ENCODE data around the gene MEGF11. TPM values are rescaled to one million over a fixed set of nuclear protein-coding genes. Genes with fewer than 3 reads are reported as not detected.

MEGF11 gene
- total and polyA plus RNA-seq, 2 donors (not counting 1 experiment from before 2014, with no cell fraction given): under 0.01 TPM; not detected in 1

DNA sequence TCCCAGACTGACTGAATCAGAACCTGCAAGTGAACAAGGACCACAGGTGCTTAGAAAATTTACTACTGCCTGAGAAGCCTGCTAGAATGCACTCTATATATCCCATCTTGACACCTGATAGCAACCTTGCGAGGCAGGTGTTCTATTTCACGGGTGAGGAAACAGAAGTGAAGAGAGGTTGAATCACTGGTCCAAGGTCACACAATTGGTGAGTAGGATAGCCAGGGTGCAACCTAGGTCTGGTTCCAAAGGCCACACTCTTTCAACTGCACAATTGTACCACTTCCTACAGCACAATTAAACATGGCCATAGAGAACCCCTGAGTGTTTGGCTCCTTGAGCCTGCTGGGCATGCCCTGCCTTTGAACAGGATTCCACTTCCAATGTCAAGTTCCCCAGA, 297.2 kb downstream of the MEGF11 start:
- no peaks in the 10 kb centered on the region for H3K36me3 ChIP-seq (ENCODE audit: control insufficient read depth, insufficient read depth, low read length)
- H4K20me1 ChIP-seq (ENCODE audit: control insufficient read depth, extremely low read depth, insufficient read depth, low read length): no peaks in the 10 kb centered on the region
- no peak overlapping the region for H3K9ac ChIP-seq (ENCODE audit: insufficient read depth, low read length)
- no peaks in the 10 kb centered on the region for H3K9me3 ChIP-seq (ENCODE audit: control insufficient read depth, insufficient read depth, low read depth, low read length)
- H3K4me2 ChIP-seq (ENCODE audit: extremely low read depth, insufficient read depth, low read length): no peak overlapping the region
- no peak overlapping the region for H3K4me3 ChIP-seq (replicated peaks in 1 of 4; ENCODE audit: control extremely low read depth in 1 of 4, insufficient read depth in 1 of 4, low read depth in 3 of 4, low read length in 4 of 4)
- H3K27me3 ChIP-seq (ENCODE audit: control insufficient read depth, insufficient read depth, low read length): peaks cover 12% of the 10 kb centered on the region
- H2AFZ ChIP-seq (ENCODE audit: low read length): no peak overlapping the region
- no peak overlapping the region for H3K27ac ChIP-seq (ENCODE audit: insufficient read depth, low read length)
- no peaks in the 10 kb centered on the region for H3K79me2 ChIP-seq (ENCODE audit: control insufficient read depth, insufficient read depth, low read length)
- no peak for DNase-seq (ENCODE audit: low read depth in 2 of 2)
- TF ChIP-seq EZH2 (IDR thresholded peaks at IDR 0.05; ENCODE audit: low read length, missing control alignments) (no peak), CTCF (conservative IDR thresholded peaks at IDR 0.05 in 1 of 2, IDR thresholded peaks at IDR 0.05 in 1 of 2; ENCODE audit: low read depth in 1 of 2, low read length in 2 of 2) (no peak)
- no peaks in the 10 kb centered on the region for H3K4me1 ChIP-seq (ENCODE audit: control insufficient read depth, extremely low read depth, insufficient read depth, low read length)

GRCh38 chr15:65954289-65954741, 299.2 kb downstream of the MEGF11 start:
- Histone ChIP-seq H3K79me2 (ENCODE audit: control insufficient read depth, insufficient read depth, low read length) (no peaks in the 10 kb centered on the region), H4K20me1 (ENCODE audit: control insufficient read depth, extremely low read depth, insufficient read depth, low read length) (no peaks in the 10 kb centered on the region), H2AFZ (ENCODE audit: low read length) (no peak overlapping the region), H3K4me3 (replicated peaks in 1 of 4; ENCODE audit: control extremely low read depth in 1 of 4, insufficient read depth in 1 of 4, low read depth in 3 of 4, low read length in 4 of 4) (no peak overlapping the region), H3K9me3 (ENCODE audit: control insufficient read depth, insufficient read depth, low read depth, low read length) (no peaks in the 10 kb centered on the region), H3K4me1 (ENCODE audit: control insufficient read depth, extremely low read depth, insufficient read depth, low read length) (no peaks in the 10 kb centered on the region), H3K9ac (ENCODE audit: insufficient read depth, low read length) (no peak overlapping the region), H3K27ac (ENCODE audit: insufficient read depth, low read length) (no peak overlapping the region), H3K27me3 (ENCODE audit: control insufficient read depth, insufficient read depth, low read length) (peaks cover 6% of the 10 kb centered on the region), H3K4me2 (ENCODE audit: extremely low read depth, insufficient read depth, low read length) (no peak overlapping the region), H3K36me3 (ENCODE audit: control insufficient read depth, insufficient read depth, low read length) (no peaks in the 10 kb centered on the region)
- DNase-seq (ENCODE audit: low read depth in 2 of 2): peak in 1 of 2 donors; percentile 88
- TF ChIP-seq CTCF (conservative IDR thresholded peaks at IDR 0.05 in 1 of 2, IDR thresholded peaks at IDR 0.05 in 1 of 2; ENCODE audit: low read depth in 1 of 2, low read length in 2 of 2) (no peak), EZH2 (IDR thresholded peaks at IDR 0.05; ENCODE audit: low read length, missing control alignments) (no peak)

- no peak for DNase-seq (ENCODE audit: low read depth in 2 of 2)
- H3K9me3 ChIP-seq (ENCODE audit: control insufficient read depth, insufficient read depth, low read depth, low read length): no peaks in the 10 kb centered on the region
- H3K4me3 ChIP-seq (replicated peaks in 1 of 4; ENCODE audit: control extremely low read depth in 1 of 4, insufficient read depth in 1 of 4, low read depth in 3 of 4, low read length in 4 of 4): no peak overlapping the region
- H3K4me2 ChIP-seq (ENCODE audit: extremely low read depth, insufficient read depth, low read length): no peak overlapping the region
- H3K27ac ChIP-seq (ENCODE audit: insufficient read depth, low read length): no peak overlapping the region
- H2AFZ ChIP-seq (ENCODE audit: low read length): no peak overlapping the region
- no peak overlapping the region for H3K9ac ChIP-seq (ENCODE audit: insufficient read depth, low read length)
- H3K27me3 ChIP-seq (ENCODE audit: control insufficient read depth, insufficient read depth, low read length): peaks cover 6% of the 10 kb centered on the region
- H3K36me3 ChIP-seq (ENCODE audit: control insufficient read depth, insufficient read depth, low read length): no peaks in the 10 kb centered on the region
- H4K20me1 ChIP-seq (ENCODE audit: control insufficient read depth, extremely low read depth, insufficient read depth, low read length): no peaks in the 10 kb centered on the region
- TF ChIP-seq CTCF (conservative IDR thresholded peaks at IDR 0.05 in 1 of 2, IDR thresholded peaks at IDR 0.05 in 1 of 2; ENCODE audit: low read depth in 1 of 2, low read length in 2 of 2): no peak
- TF ChIP-seq EZH2 (IDR thresholded peaks at IDR 0.05; ENCODE audit: low read length, missing control alignments): no peak
- no peaks in the 10 kb centered on the region for H3K79me2 ChIP-seq (ENCODE audit: control insufficient read depth, insufficient read depth, low read length)
- H3K4me1 ChIP-seq (ENCODE audit: control insufficient read depth, extremely low read depth, insufficient read depth, low read length): no peaks in the 10 kb centered on the region
Observed at GRCh38 chr15:65953622-65954021, 299.9 kb downstream of the MEGF11 start.
